ENCODE measurements around the gene MBD4.
"Not testable (repeated sequence)": the region's sequence is repeated elsewhere in the genome, so short reads cannot be mapped to it uniquely, and the experiment has no call there.

The MBD4 gene

DNA sequence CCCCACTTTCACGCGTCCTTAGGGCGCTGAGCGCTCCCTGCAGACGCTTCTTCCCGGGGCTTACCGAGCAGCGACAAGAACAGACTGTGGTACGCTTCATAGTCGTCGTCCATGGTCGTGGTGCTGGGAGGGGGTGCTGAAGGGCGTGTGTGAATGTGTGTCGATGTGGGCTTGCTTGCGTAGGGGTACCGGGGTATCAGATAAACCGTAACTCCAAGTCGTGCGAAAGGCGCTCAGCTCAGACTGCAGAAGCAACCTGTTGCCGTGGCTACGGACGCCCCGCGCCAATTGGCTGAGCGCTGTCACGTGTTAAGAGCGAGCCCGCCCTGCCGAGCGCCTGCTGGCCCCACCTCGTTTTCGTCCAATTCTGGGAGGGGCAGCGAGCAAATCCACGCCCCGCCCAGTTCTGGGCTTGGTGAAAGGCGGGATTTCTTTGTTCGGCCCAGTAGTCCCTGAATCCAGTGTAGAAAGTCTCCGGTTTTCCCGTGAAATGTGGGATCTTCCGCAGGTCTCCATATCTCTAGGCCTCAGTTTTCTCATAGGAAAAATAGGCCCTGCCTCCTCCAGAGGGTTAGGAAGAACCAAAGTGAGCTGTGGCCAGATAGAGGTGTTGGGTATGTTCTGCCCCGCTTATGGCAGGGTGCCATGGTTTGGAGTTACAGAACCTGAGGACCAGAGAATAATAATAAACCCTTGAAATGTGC, 11.2 kb downstream of the MBD4 start, which contains the start of gene EFCAB12:
Gene EFCAB12, minus strand, starts transcription at position 261 of the 704 bp plus-strand sequence. Its CDS starts 148 bp downstream, at position 113.
- DNase-seq = peak; percentile 94

DNA sequence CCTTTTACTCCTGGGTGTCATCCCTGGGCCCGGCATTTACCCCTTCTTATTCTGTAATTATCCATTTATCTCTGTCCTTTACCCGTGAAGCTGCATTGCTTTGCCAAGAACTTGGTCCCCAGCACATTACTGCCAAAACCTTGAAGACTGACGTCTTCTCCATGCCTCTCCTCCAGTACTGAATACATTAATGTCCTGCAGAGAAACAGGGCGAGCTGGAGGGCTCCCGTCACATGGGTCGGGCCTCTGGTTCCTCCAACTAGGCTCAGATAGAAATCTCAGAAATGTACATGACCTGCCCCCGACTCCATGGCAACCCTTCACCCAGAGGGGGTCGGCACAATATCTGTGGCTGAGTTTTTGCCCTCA, 11.8 kb downstream of the MBD4 start:
- DNase-seq = no peak

DNA sequence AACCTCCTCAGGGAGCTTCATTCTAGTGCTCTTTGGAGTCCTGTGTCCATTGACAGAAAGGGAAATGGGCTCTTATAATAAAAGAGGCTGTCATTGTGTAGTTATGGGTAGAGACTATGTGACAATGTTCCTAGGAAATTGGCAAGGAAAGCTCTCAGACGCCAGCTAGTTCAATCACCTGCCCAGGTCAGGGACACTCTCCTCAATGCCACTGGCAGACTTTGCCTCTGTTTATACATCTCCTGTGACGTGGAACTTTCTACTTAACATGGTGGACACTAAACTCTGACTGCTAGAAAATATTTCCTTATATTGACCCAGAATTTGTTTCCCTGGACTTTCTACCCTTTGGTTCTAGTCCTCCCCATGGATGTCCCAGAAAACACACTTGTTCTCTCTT, 14.1 kb downstream of the MBD4 start:
- no peak for DNase-seq

DNA sequence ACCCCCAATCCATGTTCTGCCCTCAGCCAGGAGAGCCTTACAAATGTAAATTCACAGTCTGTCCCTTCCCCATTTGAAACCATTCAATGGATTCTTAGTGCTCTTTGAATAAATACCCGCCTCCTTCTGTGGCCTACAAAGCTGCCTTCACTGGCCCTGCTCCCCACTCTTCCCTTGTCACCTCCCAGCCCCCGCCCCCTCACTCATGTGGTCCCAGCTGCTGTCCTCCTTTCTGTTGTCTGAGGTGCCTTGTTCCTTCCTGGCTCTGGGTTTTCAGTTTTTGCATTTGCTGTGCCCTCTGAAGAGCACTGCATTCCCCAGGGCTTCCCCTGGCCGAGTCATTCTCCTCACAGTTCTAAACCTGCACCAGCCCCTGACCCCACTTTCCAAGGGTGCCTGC, 14.5 kb downstream of the MBD4 start:
- no peak for DNase-seq

DNA sequence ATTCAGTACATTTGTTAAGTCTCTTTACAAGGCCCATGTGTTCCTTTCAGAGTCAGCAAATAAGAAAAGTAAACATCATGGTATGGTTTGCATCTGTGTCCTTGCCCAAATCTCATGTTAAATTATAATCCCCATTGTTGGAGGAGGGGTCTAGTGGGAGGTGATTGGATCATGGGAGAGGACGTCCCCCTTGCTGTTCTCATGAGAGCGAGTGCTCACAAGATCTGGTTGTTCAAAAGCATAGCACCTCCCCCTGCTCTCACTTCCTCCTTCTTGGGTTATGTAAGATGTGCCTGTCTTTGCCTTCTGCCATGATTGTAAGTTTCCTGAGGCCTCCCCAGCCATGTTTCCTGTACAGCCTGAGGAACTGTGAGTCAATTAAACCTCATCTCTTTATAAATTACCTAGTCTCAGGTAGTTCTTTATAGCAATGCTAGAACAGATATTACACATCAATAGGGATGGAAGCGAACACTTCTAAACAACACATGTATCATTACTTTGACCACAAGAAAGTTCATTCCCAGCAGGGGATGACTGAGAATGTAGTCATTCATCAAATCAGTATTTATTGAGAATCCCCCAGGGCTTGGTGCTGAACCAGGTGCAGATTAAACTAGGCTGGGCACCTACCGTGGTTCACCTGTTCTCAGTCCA, 15.4 kb downstream of the MBD4 start:
- DNase-seq = no peak

DNA sequence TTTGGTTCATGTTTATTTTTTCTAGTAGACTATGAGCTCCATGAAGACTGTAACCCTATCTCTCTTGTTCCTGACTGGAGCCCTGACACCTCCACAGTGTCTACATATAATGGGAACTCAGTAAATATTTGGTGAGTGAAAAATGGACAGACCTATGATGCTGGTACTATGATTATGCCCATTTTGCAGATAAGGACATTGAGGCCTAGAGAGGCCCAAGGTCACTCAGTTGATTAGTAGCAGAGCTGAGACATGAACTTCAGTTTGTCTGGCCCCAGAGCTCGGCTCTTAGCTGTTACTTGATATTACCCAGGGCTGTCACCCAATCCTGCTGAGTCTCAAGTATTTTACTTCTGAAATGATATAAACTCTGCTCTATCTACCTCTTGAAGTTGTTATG, 16.9 kb downstream of the MBD4 start:
- no peak for DNase-seq

DNA sequence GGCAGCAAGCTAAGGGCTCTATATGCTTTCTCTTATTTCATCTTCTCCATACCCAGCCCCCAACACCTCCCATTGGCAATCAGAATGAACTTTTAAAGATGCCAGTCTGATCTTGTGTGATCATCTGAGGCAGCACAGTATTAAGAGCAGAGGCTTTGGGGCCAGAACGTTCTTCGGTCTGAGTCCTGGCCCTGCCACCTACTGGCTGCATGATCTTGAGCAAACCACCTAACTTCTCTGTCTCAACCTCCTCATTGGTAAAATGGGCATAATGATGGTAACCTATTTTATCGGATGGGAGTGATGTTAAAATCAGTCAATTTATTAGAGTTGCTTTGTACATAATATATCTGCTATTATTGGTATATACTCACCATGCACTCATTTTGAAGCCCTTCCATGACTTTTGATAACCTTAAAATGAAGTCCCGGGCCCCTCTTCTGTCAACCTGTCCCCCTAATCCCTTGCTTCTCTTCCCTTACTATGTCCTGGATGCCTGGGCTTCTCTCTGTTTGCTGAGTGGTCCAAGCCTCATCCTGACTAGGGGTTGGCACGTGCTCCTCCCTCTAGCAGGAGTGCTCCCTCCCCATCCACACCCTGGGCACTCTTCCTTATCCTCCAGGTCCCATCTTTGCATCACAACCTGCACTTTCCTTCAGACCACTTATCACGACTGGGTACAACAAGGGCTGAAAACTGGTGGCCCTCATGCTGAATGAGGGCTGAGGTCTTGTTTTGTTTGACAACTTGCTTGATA, 17.6 kb downstream of the MBD4 start:
- DNase-seq = no peak

DNA sequence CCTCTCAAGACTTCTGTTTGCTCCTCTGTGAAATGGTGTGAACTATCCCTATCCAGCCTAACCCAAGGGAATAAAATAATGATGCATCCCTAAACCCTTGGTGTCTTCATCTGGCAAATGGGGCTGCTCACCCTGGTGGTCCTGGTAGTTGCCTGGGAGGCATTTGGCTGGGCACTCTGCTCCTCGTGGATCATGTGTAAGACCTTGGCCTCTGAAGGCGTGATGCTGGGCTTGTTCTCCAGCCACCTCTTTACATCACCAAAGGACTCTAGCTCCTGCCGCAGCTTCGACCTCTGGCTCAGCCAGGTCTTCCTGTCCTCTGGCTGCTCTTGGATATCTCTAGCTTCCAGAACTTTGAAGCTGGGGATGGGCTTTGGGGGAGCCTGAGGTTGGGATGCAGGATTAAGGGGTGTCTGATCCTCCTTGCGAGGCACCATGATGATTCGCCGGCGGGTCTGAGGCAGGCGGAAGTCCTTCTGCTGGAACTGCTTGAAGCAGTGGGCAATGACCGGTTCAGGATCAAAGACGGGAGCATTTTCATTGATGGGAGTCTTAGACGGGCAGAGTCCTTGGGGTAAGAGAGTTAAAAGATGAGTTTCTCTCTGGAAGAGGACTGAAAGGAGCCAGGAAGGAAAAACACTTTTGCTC, 18.4 kb downstream of the MBD4 start:
- DNase-seq = no peak

DNA sequence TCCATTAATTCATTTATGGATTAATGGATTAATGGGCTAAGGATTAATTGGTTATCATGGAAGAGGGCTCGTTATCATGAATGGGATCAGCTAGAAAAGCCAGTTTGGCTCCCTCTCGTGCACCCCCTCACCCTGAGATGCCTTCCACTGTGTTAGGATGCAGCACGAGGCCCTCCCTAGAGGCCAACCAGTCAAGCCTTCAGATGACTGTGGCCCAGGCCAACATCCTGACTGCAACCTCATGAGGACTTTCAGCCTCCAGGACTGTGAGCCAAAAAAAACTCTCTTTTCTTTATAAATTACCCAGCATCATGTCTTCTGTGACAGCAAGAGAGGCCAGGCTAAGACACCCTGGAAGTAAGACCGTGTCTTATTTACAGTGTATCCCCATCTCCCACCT, 20.3 kb downstream of the MBD4 start:
- no peak for DNase-seq

DNA sequence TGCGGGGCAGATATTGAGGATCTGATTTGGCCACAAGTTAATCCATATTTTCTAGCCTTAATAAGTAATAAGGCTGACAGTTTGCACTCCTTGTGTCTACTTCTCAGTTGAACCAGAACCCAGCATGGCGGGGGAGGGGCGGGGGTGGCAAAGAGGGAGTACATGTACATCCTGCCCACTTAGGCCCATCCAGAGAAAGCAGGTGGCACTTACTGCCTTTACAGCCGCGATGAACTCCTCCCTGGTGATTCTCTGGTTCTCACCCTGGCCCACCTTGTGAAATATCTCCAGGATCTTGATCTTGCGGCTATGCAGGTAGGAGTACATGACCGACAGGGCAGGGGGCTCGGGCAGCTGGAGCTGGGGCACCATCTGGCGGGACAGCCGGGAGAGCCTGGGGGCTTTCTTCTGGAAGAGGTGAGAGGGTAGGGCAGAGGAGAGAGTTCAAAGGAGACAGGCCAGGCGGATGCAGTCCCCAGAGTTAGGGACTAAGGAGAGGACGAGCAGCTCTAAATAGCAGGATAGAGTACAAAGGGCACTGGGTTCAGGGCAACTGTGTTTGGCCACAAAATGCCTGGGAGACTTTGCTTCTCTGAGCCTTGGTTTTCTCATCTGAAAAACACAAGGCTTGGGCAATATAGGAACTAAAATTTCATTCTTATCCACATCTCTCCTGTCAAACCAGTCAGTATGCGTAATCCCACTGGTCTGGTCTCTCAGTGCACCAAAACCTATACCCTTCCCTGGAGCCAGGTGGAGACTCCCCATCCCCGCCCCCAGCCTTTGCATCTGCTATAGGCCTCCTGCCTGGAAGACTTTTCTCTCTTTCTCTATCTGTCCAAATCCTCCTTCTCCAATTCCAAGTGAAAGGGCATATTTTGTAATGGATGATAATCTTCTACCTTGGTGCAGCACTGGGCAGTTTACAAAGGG, 21.4 kb downstream of the MBD4 start:
- DNase-seq = no peak

DNA sequence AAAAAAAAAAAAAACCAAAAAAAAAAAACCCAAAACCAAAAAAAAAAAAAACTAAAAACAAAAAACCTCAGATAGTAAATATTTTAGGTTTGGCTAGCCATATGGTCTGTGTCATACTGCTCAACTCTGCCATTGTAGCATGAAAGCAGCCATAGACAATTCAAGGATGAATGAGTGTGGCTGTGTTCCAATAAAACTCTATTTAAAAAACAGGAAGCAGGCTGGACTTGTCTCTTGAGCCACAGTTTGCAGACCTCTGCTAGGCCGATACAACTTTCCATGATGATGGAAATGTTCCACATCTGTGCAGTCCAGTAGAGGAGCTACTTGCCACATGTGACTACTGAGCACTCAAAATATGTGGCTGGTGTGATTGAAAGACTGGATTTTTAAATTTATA, 22.4 kb downstream of the MBD4 start:
- DNase-seq = no peak

DNA sequence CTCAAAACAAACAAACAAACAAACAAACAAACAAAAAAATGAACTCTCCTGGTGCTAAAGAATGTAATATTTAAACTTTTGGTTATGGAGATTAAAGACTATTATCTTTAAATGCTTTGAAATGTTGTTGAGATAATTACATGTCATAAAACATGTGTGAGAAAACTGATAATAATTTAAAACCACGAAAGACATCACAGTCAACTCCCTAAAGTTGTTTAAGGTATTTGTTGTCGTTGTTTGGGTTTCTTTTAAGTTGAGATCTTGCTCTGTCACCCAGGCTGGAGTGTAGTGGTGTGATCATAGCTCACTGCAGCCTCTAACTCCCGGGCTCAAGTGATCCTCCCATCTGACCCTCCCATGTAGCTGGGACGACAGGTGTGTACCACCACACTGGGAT, 23.3 kb downstream of the MBD4 start:
- no peak for DNase-seq

DNA sequence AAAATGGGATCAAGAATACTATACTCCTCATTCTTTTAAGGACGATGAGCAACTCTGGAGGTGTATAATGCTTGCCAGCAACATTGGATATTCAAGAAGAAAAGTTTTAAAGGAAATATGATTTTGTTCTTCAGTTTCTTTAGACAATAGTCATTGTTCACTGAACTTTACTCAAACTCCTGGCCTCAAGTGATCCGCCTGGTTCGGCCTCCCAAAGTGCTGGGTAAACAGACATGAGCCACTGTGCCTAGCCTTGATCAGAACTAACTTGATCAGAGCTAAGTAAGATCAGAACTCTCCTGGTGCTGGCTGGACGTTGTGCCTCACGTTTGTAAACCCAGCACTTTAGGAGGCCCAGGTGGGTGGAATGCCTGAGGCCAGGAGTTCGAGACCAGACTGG, 23.9 kb downstream of the MBD4 start:
- no peak for DNase-seq

DNA sequence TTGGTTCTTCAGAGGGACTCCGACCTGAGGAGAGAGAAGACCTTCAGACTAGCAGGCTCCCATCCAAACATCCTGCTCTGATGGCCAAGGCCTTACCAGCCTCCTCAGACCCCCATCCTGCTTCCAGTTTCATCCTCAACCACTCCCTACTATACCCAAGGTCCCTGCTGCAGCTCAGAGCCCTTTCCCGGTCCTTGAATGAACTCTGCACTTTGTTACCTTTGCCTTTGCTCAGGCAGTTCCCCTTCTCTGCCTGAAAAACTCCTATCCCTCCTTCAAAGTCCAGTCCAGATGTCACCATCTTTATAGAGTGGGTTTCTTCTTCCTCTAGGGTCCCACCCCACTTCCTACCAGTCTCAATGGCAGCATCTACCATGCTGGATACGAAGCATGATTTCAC, 24.4 kb downstream of the MBD4 start:
- DNase-seq = no peak

DNA sequence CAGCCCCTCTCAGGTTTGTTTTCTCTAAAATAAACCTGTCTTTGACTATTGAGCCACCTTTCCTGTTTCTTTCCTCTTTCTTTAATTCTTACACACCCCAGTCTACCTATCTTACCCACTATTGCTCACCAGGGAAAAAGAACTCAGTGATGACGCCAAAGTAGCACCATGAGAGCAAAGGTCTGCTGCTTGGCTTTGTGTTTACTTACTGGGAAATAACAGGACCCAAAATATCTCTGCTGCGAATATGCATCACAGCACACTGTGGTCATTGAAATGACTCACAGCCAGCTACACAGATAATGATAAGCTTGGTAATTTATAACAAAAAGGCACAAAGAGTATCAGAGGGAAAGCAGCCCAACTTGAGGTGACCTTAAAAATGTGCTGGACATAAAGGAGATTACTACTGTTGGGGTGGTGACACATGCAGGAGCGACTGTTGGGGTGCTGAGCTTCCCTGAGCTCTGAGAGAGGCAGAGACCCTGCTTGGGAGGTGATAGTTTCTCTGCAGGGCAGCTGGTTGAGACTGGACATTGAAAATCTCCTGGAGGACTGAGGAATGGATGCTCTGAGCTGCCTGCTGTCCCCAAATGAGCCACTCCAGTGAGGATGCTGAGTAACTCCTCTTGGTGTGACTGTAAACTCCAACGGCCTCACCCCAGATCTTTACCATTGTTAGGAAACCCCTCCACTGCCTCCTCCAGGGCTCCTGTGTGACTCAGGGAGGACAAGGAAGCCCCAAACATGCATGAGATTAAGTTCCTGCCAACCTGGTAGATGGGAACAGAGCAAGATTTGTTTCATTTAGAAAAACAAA, 25.9 kb downstream of the MBD4 start:
- no peak for DNase-seq

DNA sequence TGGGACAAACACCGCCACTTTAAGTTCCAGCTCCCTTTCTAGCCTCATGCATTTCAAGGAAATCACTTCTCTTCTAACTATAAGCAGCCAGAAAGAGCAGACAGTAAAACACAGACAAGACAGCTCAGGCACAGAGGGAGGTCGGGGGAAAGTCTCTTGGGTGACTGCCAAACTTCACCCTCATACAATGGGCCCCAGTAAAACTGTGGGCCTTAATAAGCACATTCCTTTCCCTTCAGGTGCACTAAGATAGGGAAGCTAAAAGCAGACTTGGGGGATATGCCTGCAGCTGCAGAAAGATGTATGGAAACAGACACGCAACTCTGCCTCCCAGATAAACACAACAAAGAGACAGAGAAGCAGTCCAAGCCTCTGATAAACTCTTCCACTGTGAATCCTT, 26.5 kb downstream of the MBD4 start:
- DNase-seq = not testable (repeated sequence)

DNA sequence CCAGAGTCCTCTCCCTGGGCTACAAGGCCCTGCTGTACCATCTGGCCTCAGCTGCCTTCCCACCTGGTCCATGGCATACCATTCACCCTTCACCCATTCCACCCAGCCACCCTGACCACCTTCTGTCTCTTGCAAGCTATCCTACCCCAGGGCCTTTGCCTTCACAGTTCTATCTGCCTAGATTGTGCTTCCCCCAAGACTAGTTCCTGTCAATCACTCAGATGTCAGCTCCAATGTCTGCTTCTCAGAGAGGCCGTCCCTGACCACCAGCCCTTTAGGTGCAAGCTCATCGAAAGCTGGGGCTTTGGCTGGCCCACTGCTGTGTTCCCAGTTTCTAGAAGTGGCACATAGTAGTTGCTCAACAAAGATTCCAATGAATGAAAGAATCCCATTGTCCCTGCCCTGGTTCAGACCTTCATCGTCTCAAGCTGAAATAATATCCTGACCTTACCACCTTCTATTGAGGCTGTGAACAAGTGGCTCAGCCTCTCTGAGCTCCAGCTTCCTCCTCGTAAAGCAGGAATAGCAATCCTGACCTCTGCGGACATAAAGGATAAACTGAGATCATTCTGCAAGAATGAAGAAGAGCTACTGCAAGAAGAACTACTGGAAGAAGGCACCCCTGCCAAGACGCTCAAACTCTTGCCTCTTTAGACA, 27.1 kb downstream of the MBD4 start:
- DNase-seq = no peak

DNA sequence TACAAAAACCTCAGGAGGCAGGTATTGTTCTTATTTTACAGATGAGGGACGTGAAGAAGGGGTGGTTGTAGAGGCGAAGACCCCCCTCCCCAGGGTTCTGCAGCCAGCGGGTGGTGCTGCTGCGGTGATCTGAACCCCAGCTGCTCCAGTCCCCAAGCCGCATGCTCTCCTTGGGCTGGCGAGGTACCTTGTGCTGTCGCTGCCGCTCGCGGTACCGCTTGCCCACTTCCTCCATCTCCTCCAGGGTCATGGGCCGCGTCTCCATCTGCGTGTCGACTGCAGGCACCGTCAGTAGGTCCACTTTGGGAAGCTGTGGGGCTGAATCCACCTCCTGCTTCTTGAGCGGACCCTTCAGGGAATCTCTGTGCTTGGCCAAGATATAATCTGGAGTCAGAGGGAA, 28.8 kb downstream of the MBD4 start:
- DNase-seq = no peak

DNA sequence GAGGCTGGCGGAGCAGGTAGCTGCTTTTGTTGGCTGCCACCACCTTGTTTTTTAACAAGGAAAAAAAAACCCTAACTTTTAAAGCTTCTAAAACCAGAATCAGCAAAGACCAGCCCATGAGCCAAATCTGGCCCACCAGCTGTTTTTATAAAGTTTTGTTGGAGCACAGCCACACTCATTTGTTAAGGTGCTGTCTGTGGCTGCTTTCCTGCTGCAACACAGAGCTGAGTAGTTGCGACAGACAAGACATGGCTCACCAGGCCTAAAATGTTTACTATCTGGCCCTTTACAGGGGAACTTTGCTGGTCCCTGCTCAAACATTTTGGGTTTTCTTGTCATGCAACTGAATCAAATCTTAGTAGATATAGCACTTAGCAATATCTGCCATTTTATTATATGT, 30.2 kb downstream of the MBD4 start:
- no peak for DNase-seq

DNA sequence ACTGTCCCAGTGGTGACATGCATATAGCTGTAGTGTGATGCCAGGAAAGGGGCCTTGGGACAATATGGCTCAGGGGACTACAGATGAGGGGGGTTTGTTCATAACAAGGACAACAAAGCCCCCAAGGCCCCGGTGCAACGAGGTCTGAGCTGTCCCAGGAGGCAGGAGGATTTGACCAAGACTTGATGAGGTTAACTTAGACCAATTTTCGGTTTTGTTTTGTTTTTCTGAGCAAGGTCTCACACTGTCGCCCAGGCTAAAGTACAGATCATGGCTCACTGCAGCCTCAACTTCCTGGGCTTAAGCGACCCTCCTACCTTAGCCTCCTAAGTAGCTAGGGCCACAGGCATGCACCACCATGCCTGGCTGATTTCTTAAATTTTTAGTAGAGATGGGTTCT, 35.1 kb downstream of the MBD4 start:
- DNase-seq = no peak

DNA sequence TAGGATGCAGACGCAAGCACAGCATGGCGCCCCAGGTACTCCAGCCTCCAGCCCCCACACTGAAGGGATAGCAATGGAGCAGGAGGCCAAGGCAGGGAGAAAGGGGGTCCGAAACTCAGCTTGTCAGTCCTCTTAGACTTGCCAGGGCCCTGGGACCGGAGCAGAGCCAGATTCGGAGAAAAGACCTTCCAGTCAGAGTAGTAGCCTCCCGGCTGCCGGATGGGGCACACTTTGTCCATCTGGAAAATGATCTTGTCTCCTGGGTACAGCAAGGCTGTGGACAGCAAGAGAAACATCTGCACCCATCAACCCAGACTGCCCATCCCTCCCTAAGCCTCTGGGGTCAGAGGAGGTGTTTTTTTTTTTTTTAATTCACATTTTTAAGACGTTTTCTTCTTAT, 35.6 kb downstream of the MBD4 start:
- no peak for DNase-seq
